Measurements from ENCODE around the gene PPP1R14C. TPM values are rescaled to one million over a fixed set of nuclear protein-coding genes. Genes with fewer than 3 reads are reported as not detected.

PPP1R14C gene
- total and polyA plus RNA-seq, 2 of the 13 experiments (the other 11 are each of a cell fraction or from before 2014, with no cell fraction given) = not detected

DNA sequence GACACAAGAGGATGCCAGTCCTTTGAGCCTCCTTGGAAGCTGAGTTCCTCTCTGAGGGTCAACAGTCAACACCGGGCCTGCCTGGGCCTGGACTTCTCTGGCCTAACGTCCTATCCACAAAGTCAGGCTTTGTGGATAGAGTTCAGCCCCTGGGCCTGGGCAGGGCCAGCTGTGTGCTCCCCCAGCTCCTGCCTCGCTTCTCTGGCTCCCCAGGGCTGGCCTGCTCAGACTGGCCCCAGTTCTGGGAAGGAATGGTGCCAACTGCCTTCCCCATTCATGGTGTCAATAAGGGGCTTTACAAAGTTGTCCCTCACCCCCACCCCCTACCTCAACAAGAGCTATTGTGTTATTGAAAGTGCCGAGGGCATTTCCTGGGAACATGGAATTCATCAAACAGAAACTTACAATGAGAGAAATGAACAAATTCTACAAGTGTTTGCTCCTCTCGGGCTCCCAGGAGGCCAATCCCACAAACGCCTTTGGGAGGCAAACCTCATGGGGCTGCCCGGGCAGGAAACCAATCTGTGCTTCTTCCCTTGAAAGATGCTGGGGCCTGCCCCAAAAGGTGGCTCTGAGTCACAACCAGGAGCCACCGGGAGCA, 26.5 kb upstream of the PPP1R14C start:
- in situ Hi-C loops (cut with HindIII; ENCODE audit: extremely low pct_ligation_motif_present, low pct_unique_long_range_greater_than_20kb) = no loop called here

More for the DNA sequence above, 26.5 kb upstream of the PPP1R14C start:
- BruUV-seq (replicated peaks) = no TSS peak
- H2AFZ ChIP-seq (ENCODE audit: low read length) = no peak overlapping the region
- peaks cover 8% of the 10 kb centered on the region; the same call in 1 of the 2 replicates for H3K4me1 ChIP-seq (ENCODE audit: insufficient read depth, low read length)
- no peak overlapping the region for H3K4me3 ChIP-seq (replicated peaks in 1 of 3; ENCODE audit: insufficient read depth in 1 of 3, low read depth in 2 of 3, low read length in 3 of 3)
- DNase-seq (ENCODE audit: low spot score) (no peak), FAIRE-seq (no peak), ATAC-seq (no peak)
- H3K27me3 ChIP-seq (ENCODE audit: control insufficient read depth in 1 of 2, insufficient read depth in 2 of 2, low read length in 2 of 2) = peaks cover 0 to 15% of the 10 kb centered on the region in 2 experiments; a peak in 4 of 5 replicates
- H4K20me1 ChIP-seq (ENCODE audit: insufficient read depth, low read length) = no peaks in the 10 kb centered on the region
- ChIA-PET CTCF (ENCODE audit: low intra/inter-chr PET ratio, low total read pairs) (no interaction called here), POLR2A (no interaction called here)
- no peak overlapping the region for H3K9ac ChIP-seq (ENCODE audit: insufficient read depth, low read depth, low read length)
- WGBS (ENCODE audit: low lambda C conversion rate) = 41% methylated on average over 6 of the region's 8 CpGs
- no peak overlapping the region for H3K27ac ChIP-seq (ENCODE audit: extremely low read length, insufficient read depth, low read length)
- intact Hi-C loops (cut with micrococcal nuclease; ENCODE audit: unreplicated experiment) = no loop called here
- no peaks in the 10 kb centered on the region for H3K79me2 ChIP-seq (ENCODE audit: insufficient read depth, low read length)
- no peaks in the 10 kb centered on the region for H3K9me3 ChIP-seq (ENCODE audit: low read length)
- no peak overlapping the region for H3K4me2 ChIP-seq (ENCODE audit: low read depth, low read length)
- H3K36me3 ChIP-seq (replicated peaks in 1 of 2; ENCODE audit: control insufficient read depth in 1 of 2, insufficient read depth in 2 of 2, low read length in 2 of 2) = no peaks in the 10 kb centered on the region
- TF ChIP-seq ZNF44 (CRISPR knock-in tag; IDR thresholded peaks at IDR 0.05) = no peak
- TF ChIP-seq, protein P1, sequence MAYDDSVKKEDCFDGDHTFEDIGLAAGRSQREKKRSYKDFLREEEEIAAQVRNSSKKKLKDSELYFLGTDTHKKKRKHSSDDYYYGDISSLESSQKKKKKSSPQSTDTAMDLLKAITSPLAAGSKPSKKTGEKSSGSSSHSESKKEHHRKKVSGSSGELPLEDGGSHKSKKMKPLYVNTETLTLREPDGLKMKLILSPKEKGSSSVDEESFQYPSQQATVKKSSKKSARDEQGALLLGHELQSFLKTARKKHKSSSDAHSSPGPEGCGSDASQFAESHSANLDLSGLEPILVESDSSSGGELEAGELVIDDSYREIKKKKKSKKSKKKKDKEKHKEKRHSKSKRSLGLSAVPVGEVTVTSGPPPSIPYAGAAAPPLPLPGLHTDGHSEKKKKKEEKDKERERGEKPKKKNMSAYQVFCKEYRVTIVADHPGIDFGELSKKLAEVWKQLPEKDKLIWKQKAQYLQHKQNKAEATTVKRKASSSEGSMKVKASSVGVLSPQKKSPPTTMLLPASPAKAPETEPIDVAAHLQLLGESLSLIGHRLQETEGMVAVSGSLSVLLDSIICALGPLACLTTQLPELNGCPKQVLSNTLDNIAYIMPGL (CRISPR knock-in tag; IDR thresholded peaks at IDR 0.05; ENCODE audit: borderline replicate concordance in 1 of 2, low read depth in 1 of 2) = no peak
- no peak for TF ChIP-seq EZH2 (conservative IDR thresholded peaks at IDR 0.05; ENCODE audit: low read depth, low read length)
- TF ChIP-seq RARG (CRISPR knock-in tag; IDR thresholded peaks at IDR 0.05; ENCODE audit: low read depth) = no peak
- no peak for TF ChIP-seq ZNF251 (CRISPR knock-in tag; IDR thresholded peaks at IDR 0.05)
- TF ChIP-seq NR3C1 (CRISPR knock-in tag; IDR thresholded peaks at IDR 0.05) = no peak
- no peak for TF ChIP-seq NFKBIZ (CRISPR knock-in tag; IDR thresholded peaks at IDR 0.05)
- no peak for TF ChIP-seq ETV6 (CRISPR knock-in tag; conservative IDR thresholded peaks at IDR 0.05)
- no peak for TF ChIP-seq ZNF501 (CRISPR knock-in tag; IDR thresholded peaks at IDR 0.05)
- no peak for TF ChIP-seq DMAP1 (CRISPR knock-in tag; IDR thresholded peaks at IDR 0.05)
- TF ChIP-seq CREM (IDR thresholded peaks at IDR 0.05) = no peak
- TF ChIP-seq CREM (CRISPR knock-in tag; IDR thresholded peaks at IDR 0.05) = no peak
- TF ChIP-seq, protein P2, sequence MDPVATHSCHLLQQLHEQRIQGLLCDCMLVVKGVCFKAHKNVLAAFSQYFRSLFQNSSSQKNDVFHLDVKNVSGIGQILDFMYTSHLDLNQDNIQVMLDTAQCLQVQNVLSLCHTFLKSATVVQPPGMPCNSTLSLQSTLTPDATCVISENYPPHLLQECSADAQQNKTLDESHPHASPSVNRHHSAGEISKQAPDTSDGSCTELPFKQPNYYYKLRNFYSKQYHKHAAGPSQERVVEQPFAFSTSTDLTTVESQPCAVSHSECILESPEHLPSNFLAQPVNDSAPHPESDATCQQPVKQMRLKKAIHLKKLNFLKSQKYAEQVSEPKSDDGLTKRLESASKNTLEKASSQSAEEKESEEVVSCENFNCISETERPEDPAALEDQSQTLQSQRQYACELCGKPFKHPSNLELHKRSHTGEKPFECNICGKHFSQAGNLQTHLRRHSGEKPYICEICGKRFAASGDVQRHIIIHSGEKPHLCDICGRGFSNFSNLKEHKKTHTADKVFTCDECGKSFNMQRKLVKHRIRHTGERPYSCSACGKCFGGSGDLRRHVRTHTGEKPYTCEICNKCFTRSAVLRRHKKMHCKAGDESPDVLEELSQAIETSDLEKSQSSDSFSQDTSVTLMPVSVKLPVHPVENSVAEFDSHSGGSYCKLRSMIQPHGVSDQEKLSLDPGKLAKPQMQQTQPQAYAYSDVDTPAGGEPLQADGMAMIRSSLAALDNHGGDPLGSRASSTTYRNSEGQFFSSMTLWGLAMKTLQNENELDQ (CRISPR knock-in tag; IDR thresholded peaks at IDR 0.05; ENCODE audit: borderline replicate concordance) = no peak
- no peak for TF ChIP-seq MTA1 (CRISPR knock-in tag; IDR thresholded peaks at IDR 0.05; ENCODE audit: borderline replicate concordance)
- TF ChIP-seq ELF4 (CRISPR knock-in tag; IDR thresholded peaks at IDR 0.05; ENCODE audit: borderline replicate concordance) = no peak

Data from HepG2 (cell line).